CD4-positive, alpha-beta memory T cell (primary cell): ENCODE measurements around the gene FGFRL1. TPM values are rescaled to one million over a fixed set of nuclear protein-coding genes. Genes with fewer than 3 reads are reported as not detected.
A peak's percentile ranks its signal among the peaks of the same experiment; 100 is the strongest.
"Not testable (repeated sequence)": the region's sequence is repeated elsewhere in the genome, so short reads cannot be mapped to it uniquely, and the experiment has no call there.

ENCODE experiments used
- CTCF ChIA-PET: fragments of 350-600 bp; sonication (Branson Sonifier 250); formaldehyde crosslinking; loops from one replicate; lab custom pipeline; 2021; ENCODE audit warnings: inconsistent platforms; ENCODE audit not compliant: partially characterized antibody; lab: Charles Lee
- POLR2A ChIA-PET: fragments of 350-600 bp; sonication (Branson Sonifier 250); formaldehyde crosslinking; loops from one replicate; lab custom pipeline; 2021; ENCODE audit not compliant: partially characterized antibody; lab: Charles Lee
- DNase-seq, 5 donors: peaks; one replicate each; pipeline versions ENCODE4 v3.0.0 to v3.0.0-alpha.2; 2020 to 2022; ENCODE audit warnings: mixed read lengths in 1 of 5
- H3K27ac ChIP-seq: one replicate; pipeline ENCODE4 v1.7.0; 2013; ENCODE audit warnings: low read depth, low read length
- H3K27me3 ChIP-seq: 2 replicates; pipeline ENCODE4 v1.7.0; 2013; ENCODE audit warnings: mild to moderate bottlenecking, low read length, moderate library complexity; ENCODE audit not compliant: insufficient read depth
- H3K36me3 ChIP-seq: 2 replicates; pipeline ENCODE4 v1.7.0; 2013; ENCODE audit warnings: mild to moderate bottlenecking, low read length, moderate library complexity; ENCODE audit not compliant: insufficient read depth
- H3K4me1 ChIP-seq: 2 replicates; pipeline ENCODE4 v1.7.0; 2013; ENCODE audit warnings: mild to moderate bottlenecking, low read length, moderate library complexity; ENCODE audit not compliant: insufficient read depth
- H3K4me3 ChIP-seq, 2 donors: one replicate each; pipeline ENCODE4 v1.7.0; 2013; ENCODE audit warnings: low read length in 2 of 2, mild to moderate bottlenecking in 1 of 2
- H3K9me3 ChIP-seq, 2 donors: one replicate each; pipeline ENCODE4 v1.7.0; 2013; ENCODE audit warnings: low read length in 2 of 2, control low read depth in 1 of 2; ENCODE audit not compliant: control insufficient read depth in 1 of 2
- H3K27ac Mint-ChIP-seq, 7 donors: one replicate each; pipeline ENCODE4 v1.8.0; 2020 to 2021; ENCODE audit warnings: mixed read lengths in 7 of 7, mild to moderate bottlenecking in 6 of 7, inconsistent platforms in 3 of 7, moderate library complexity in 3 of 7
- H3K27me3 Mint-ChIP-seq, 2 donors: one replicate each; pipeline ENCODE4 v1.8.0; 2020 to 2021; ENCODE audit warnings: mixed read lengths in 2 of 2
- H3K36me3 Mint-ChIP-seq, 2 donors: one replicate each; pipeline ENCODE4 v1.8.0; 2020 to 2021; ENCODE audit warnings: mixed read lengths in 2 of 2, inconsistent platforms in 1 of 2, mild to moderate bottlenecking in 1 of 2
- H3K4me1 Mint-ChIP-seq, 4 donors: one replicate each; pipeline ENCODE4 v1.8.0; 2020 to 2021; ENCODE audit warnings: mixed read lengths in 4 of 4, mild to moderate bottlenecking in 1 of 4
- H3K4me3 Mint-ChIP-seq, 8 donors: one replicate each; pipeline ENCODE4 v1.8.0; 2020 to 2021; ENCODE audit warnings: mixed read lengths in 8 of 8, mild to moderate bottlenecking in 7 of 8, moderate library complexity in 6 of 8, inconsistent platforms in 3 of 8
- H3K9me3 Mint-ChIP-seq, 8 donors: one replicate each; pipeline ENCODE4 v1.8.0; 2020 to 2021; ENCODE audit warnings: mixed read lengths in 8 of 8, mild to moderate bottlenecking in 5 of 8, inconsistent platforms in 3 of 8, moderate library complexity in 1 of 8
- intact Hi-C: fragments of 100-400 bp; cut with micrococcal nuclease; formaldehyde crosslinking; loops from one replicate; pipeline ENCODE4 v1.15.1; 2023
- polyA plus RNA-seq, 2 donors: library from polyadenylated mRNA; unstranded; fragments of 300-500 nt; fragmentation: Illumina TruSeq; gene quantifications; one replicate each; pipeline ENCODE4 v1.2.3, GENCODE V29; 2021
- total RNA-seq, 2 experiments: library from RNA; stranded (reverse); gene quantifications; one replicate each; pipeline ENCODE4 v1.2.3, GENCODE V29; 2021

The FGFRL1 gene
- total and polyA plus RNA-seq, 4 experiments from 2014 or later: 0.64 to 22.4 (median 12.3) TPM

DNA sequence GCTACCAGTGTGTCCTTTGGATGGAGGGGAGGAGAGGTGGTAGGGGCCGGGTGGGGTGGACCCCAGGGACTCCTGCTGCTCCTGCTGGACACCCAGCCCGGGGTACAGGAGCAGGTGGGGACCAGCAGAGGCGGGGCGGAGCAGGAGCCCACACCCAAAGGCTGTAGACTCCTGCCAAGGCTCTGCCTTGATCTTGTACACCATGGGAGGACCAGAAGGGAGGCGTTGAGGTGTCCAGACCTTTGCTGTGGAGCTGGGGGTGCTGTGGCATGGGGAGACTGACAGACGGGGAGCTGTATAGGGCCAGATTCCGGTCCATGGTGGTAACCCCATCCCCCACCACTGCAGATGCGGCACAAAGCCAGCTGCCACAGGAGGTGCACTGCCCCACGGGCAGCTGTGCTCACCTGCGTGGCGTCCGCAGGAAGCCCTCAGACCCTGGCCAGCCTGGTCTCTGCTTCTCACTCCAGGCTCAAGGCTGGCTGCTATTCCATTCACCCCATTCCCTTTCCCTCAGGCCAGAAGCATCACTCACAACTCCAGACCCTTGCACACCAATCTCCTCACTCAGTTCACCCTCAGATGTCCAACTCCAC, 13.2 kb upstream of the FGFRL1 start:
- Mint-ChIP-seq H3K4me3 (peak overlapping the region in 6 of 8 donors; percentile 5 to 60 (median 35)), H3K27ac (no peak overlapping the region), H3K4me1 (peaks cover 0 to 13% (median 6%) of the 10 kb centered on the region in 4 donors), H3K9me3 (peaks cover 0 to 1% (median 0%) of the 10 kb centered on the region in 8 donors), H3K36me3 (no peaks in the 10 kb centered on the region), H3K27me3 (peaks cover 9 to 14% of the 10 kb centered on the region in 2 donors)
- no peak overlapping the region for H3K4me3 ChIP-seq
- no peaks in the 10 kb centered on the region for H3K36me3 ChIP-seq
- no peaks in the 10 kb centered on the region for H3K9me3 ChIP-seq
- H3K4me1 ChIP-seq: peaks cover 9% of the 10 kb centered on the region
- DNase-seq: peak in 1 of 5 donors; percentile 36
- intact Hi-C loops: no loop called here
- H3K27me3 ChIP-seq: peaks cover 6% of the 10 kb centered on the region
- H3K27ac ChIP-seq: no peak overlapping the region
- CTCF ChIA-PET: interaction anchor here (1.1 kb wide), 1 partner anchor 256 kb away, joined by 6 read pairs; no protein-coding TSS in a partner anchor
- POLR2A ChIA-PET: interaction anchor here (1.5 kb wide), 1 partner anchor 11 kb away, joined by 7 read pairs; no protein-coding TSS in a partner anchor

DNA sequence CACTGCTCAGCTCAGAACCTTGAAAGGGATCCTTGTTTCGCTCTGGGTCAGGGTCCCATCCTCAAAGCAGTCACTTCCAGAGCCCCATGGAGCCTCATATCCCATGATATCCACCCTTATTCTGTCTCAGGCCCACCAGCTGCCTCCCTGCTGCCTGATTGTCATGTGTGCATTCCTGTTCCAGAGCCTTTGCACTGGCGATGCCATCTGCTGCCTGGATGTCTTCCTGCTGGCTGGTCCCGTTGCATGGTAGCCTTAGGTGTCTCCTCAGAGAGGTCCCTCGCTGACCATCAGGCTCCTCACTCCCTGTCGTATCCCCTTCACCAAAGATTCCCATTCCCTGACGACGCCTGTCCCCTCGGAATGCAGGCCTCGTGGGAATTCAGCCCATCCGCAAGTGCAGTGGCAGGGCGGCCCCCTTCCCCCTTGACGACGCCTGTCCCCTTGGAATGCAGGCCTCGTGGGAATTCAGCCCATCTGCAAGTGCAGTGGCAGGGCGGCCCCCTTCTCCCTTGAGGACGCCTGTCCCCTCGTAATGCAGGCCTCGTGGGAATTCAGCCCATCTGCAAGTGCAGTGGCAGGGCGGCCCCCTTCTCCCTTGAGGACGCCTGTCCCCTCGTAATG, 12.1 kb upstream of the FGFRL1 start:
- H3K27me3 ChIP-seq, H3K9me3 ChIP-seq, intact Hi-C loops, H3K27ac Mint-ChIP-seq, H3K9me3 Mint-ChIP-seq, H3K4me3 ChIP-seq, H3K27ac ChIP-seq, H3K36me3 Mint-ChIP-seq, H3K36me3 ChIP-seq: not testable (repeated sequence)
- CTCF ChIA-PET: interaction anchor here (1.1 kb wide), 1 partner anchor 257 kb away, joined by 6 read pairs; no protein-coding TSS in a partner anchor
- peaks cover 9 to 16% of the 10 kb centered on the region in 2 donors for H3K27me3 Mint-ChIP-seq
- DNase-seq: peak in 1 of 5 donors; percentile 30
- H3K4me1 Mint-ChIP-seq: peaks cover 0 to 13% (median 6%) of the 10 kb centered on the region in 4 donors
- POLR2A ChIA-PET: interaction anchor here (1.5 kb wide), 1 partner anchor 10 kb away, joined by 7 read pairs; no protein-coding TSS in a partner anchor
- H3K4me3 Mint-ChIP-seq: peak overlapping the region in 1 of 8 donors; percentile 45
- H3K4me1 ChIP-seq: peaks cover 12% of the 10 kb centered on the region

DNA sequence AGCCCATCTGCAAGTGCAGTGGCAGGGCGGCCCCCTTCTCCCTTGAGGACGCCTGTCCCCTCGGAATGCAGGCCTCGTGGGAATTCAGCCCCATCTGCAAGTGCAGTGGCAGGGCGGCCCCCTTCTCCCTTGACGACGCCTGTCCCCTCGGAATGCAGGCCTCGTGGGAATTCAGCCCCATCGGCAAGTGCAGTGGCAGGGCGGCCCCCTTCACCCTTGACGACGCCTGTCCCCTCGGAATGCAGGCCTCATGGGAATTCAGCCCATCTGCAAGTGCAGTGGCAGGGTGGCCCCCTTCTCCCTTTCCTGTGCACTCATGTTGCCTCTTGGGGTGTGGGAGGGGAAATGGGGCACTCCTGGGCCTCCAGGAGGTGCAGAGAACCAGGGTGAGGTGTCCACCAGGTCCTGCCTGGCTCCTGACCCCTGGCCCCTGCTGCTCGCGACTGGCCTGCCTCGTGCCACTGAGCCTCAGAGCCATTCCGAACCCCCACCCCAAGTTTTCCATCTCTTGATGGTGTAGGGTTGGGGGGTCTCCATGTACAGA, 11.5 kb upstream of the FGFRL1 start:
- Mint-ChIP-seq H3K9me3 (peaks cover 0 to 1% (median 0%) of the 10 kb centered on the region in 8 donors), H3K36me3 (no peaks in the 10 kb centered on the region), H3K4me1 (peaks cover 0 to 13% (median 6%) of the 10 kb centered on the region in 4 donors), H3K27me3 (peaks cover 12 to 16% of the 10 kb centered on the region in 2 donors), H3K27ac (no peak overlapping the region), H3K4me3 (peak overlapping the region in 1 of 8 donors; percentile 36)
- H3K36me3 ChIP-seq: no peaks in the 10 kb centered on the region
- CTCF ChIA-PET: no interaction called here
- H3K4me1 ChIP-seq: peaks cover 12% of the 10 kb centered on the region
- POLR2A ChIA-PET: no interaction called here
- no peak overlapping the region for H3K4me3 ChIP-seq
- intact Hi-C loops: no loop called here
- no peaks in the 10 kb centered on the region for H3K9me3 ChIP-seq
- no peak overlapping the region for H3K27ac ChIP-seq
- DNase-seq: no peak
- peaks cover 6% of the 10 kb centered on the region for H3K27me3 ChIP-seq

DNA sequence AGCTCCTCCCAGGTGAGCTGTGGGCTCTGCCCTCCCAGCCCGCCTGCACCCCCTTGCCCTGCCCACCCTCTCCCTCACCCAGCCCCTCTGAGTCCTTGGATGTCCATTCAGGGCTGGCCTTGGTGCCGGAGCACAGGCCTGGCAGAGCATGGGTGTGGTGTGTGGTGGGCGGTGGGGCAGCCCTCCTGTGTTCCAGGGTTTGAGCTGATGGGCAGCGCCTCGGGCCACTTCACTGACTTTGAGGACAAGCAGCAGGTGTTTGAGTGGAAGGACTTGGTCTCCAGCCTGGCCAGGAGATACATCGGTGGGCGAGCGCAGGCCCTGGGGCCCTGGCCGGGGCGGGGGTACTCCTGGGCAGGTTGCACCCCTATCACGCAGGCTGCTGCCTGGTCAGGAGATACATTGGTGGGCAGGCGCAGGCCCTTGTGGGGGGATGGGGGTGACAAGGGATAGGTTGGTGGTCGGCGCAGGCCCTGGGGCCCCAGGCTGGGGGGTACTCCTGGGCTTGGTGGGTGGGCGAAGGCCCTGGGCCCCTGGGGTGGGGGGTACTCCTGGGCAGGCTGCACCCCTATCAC, 10.7 kb upstream of the FGFRL1 start:
- intact Hi-C loops: no loop called here
- no peaks in the 10 kb centered on the region for H3K9me3 ChIP-seq
- Mint-ChIP-seq H3K27ac (no peak overlapping the region), H3K4me3 (peak overlapping the region in 1 of 8 donors; percentile 48), H3K9me3 (peaks cover 0 to 1% (median 0%) of the 10 kb centered on the region in 8 donors), H3K27me3 (peaks cover 15 to 19% of the 10 kb centered on the region in 2 donors), H3K36me3 (no peaks in the 10 kb centered on the region), H3K4me1 (peaks cover 0 to 13% (median 6%) of the 10 kb centered on the region in 4 donors)
- no peak for DNase-seq
- POLR2A ChIA-PET: no interaction called here
- CTCF ChIA-PET: no interaction called here
- H3K27me3 ChIP-seq: peaks cover 6% of the 10 kb centered on the region
- no peak overlapping the region for H3K27ac ChIP-seq
- peaks cover 12% of the 10 kb centered on the region for H3K4me1 ChIP-seq
- H3K36me3 ChIP-seq: no peaks in the 10 kb centered on the region
- H3K4me3 ChIP-seq: no peak overlapping the region

DNA sequence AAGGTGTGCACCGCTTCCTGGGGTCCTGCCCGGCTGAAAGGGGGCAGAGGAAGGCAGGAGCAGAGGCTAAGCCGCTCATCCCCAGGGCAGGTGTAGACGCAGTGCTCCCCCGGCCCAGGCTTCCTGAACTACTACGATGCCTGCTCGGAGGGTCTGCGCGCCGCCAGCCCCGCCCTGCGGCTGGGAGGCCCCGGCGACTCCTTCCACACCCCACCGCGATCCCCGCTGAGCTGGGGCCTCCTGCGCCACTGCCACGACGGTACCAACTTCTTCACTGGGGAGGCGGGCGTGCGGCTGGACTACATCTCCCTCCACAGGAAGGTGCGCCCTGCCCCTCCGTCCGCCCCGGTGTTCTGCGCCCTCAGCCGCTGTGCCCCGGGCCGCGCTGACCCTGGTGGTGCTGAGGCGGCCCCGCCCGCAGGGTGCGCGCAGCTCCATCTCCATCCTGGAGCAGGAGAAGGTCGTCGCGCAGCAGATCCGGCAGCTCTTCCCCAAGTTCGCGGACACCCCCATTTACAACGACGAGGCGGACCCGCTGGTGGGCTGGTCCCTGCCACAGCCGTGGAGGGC, 9.8 kb upstream of the FGFRL1 start:
- H3K4me1 Mint-ChIP-seq: peaks cover 0 to 13% (median 6%) of the 10 kb centered on the region in 4 donors
- CTCF ChIA-PET: no interaction called here
- no peak for DNase-seq
- peak overlapping the region in 1 of 7 donors; percentile 29 for H3K27ac Mint-ChIP-seq
- H3K36me3 Mint-ChIP-seq: no peaks in the 10 kb centered on the region
- intact Hi-C loops: no loop called here
- H3K27me3 Mint-ChIP-seq: peaks cover 19 to 21% of the 10 kb centered on the region in 2 donors
- no peak overlapping the region for H3K4me3 ChIP-seq
- H3K36me3 ChIP-seq: no peaks in the 10 kb centered on the region
- H3K9me3 Mint-ChIP-seq: peaks cover 0 to 1% (median 0%) of the 10 kb centered on the region in 8 donors
- peaks cover 6% of the 10 kb centered on the region for H3K27me3 ChIP-seq
- no peak overlapping the region for H3K27ac ChIP-seq
- H3K4me1 ChIP-seq: peaks cover 12% of the 10 kb centered on the region
- H3K9me3 ChIP-seq: no peaks in the 10 kb centered on the region
- POLR2A ChIA-PET: no interaction called here
- H3K4me3 Mint-ChIP-seq: no peak overlapping the region

DNA sequence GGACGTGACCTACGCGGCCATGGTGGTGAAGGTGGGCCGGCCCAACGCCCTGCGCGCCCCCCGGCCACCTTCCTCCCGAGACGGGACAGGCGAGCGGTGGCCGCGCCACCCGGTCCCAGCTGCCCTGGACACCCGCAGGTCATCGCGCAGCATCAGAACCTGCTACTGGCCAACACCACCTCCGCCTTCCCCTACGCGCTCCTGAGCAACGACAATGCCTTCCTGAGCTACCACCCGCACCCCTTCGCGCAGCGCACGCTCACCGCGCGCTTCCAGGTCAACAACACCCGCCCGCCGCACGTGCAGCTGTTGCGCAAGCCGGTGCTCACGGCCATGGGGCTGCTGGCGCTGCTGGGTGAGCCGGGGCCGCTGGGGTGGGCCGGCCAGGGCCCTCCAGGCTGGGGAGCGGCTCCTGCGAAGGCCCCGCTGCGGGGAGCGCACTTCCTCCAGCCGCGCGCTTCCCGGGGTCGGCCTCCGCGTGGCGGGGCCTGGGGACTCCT, 9.2 kb upstream of the FGFRL1 start:
- H3K4me3 ChIP-seq: no peak overlapping the region
- peaks cover 6% of the 10 kb centered on the region for H3K27me3 ChIP-seq
- Mint-ChIP-seq H3K27ac (no peak overlapping the region), H3K9me3 (peaks cover 0 to 5% (median 1%) of the 10 kb centered on the region in 8 donors), H3K4me3 (no peak overlapping the region), H3K27me3 (peaks cover 21 to 24% of the 10 kb centered on the region in 2 donors), H3K36me3 (no peaks in the 10 kb centered on the region), H3K4me1 (peaks cover 0 to 13% (median 6%) of the 10 kb centered on the region in 4 donors)
- intact Hi-C loops: no loop called here
- POLR2A ChIA-PET: interaction anchor here (0.6 kb wide), 1 partner anchor 15 kb away, joined by 3 read pairs; no protein-coding TSS in a partner anchor
- no peak overlapping the region for H3K27ac ChIP-seq
- H3K36me3 ChIP-seq: no peaks in the 10 kb centered on the region
- DNase-seq: no peak
- H3K9me3 ChIP-seq: no peaks in the 10 kb centered on the region
- CTCF ChIA-PET: no interaction called here
- H3K4me1 ChIP-seq: peaks cover 12% of the 10 kb centered on the region
